ENCODE results near the gene THAP9. TPM values are rescaled to one million over a fixed set of nuclear protein-coding genes. Genes with fewer than 3 reads are reported as not detected.

Gene THAP9
- total RNA-seq, 4 donors from 2014 or later = 2.1 to 9.0 (median 3.9) TPM

DNA sequence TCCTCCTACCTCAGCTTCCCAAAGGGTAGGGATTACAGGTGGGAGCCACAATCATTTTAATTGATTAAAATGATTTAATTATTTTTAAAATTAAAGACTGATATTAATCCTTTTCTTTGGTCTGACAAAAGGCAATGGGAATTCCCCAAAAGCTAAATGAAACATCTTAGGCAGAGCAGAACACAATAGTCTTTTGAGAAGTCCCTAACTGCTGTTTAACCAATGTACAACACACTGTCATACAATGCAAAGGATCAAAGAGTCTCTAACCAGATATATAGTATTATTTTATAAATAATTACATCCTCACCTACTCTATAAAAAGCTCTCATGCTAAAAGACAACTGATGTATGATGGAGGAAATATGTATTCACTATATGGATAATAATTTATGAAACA is 47.0 kb downstream of the THAP9 start:
- TF ChIP-seq, protein P1, sequence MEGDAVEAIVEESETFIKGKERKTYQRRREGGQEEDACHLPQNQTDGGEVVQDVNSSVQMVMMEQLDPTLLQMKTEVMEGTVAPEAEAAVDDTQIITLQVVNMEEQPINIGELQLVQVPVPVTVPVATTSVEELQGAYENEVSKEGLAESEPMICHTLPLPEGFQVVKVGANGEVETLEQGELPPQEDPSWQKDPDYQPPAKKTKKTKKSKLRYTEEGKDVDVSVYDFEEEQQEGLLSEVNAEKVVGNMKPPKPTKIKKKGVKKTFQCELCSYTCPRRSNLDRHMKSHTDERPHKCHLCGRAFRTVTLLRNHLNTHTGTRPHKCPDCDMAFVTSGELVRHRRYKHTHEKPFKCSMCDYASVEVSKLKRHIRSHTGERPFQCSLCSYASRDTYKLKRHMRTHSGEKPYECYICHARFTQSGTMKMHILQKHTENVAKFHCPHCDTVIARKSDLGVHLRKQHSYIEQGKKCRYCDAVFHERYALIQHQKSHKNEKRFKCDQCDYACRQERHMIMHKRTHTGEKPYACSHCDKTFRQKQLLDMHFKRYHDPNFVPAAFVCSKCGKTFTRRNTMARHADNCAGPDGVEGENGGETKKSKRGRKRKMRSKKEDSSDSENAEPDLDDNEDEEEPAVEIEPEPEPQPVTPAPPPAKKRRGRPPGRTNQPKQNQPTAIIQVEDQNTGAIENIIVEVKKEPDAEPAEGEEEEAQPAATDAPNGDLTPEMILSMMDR (IDR thresholded peaks at IDR 0.05; ENCODE audit: low read depth) = no peak

DNA sequence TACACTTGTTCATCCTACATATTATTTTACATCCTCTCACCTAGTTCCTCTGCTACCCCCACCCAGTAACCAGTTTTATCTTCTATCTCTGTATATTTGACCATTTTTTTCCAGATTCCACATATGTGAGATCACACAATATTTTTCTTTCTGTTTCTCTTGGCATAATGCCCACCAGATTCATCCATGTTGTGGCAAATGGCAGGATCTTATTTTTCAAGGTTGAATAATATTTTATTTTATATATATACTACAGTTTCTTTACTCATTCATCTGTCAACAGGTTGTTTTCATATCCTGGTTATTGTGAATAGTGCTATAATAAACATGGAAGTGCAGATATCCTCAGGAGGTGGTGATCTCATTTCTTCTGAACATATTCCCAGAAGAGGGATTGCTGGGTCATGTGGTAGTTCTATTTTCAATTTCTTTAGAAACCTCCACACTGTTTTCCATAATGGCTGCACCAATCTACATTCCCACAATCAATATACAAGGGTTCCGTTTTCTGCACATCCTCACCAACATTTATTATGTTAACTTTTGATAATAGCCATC is 48.2 kb downstream of the THAP9 start:
- TF ChIP-seq, protein P1 (IDR thresholded peaks at IDR 0.05; ENCODE audit: low read depth) = no peak

DNA sequence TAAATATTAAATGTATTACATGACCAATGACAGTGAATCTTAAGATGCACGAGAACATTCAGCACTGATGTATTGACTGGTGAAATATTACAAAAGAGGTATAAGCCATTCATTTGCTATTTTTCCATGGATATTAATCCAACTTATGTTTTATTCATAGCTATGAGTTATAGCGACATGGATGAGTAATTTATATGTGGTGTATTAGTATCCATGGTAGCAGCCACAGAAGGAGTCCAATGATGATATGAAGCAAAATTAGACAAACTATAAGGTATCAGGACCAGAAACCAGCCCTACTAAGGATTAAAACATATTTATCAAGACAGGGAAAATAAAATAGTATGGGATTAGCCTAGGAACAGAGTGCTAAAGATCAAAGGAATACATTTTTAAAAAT is 50.7 kb downstream of the THAP9 start:
- TF ChIP-seq, protein P1 (IDR thresholded peaks at IDR 0.05; ENCODE audit: low read depth) = no peak

DNA sequence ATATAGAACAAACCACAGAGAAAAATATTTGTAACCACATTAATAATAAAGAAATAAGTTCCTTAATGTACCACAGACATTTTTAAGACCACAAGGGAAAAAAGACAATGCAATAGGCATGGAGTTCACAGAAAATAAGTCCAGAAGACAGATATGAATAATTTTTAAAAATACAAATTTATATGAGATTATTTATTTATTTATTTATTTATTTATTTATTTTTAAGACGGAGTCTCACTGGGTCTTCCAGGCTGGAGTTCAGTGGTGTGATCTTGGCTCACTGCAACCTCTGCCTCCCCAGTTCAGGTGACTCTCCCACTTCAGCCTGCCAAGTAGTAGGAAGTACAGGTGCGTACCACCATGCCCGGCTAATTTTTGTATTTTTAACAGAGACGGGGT is 53.7 kb downstream of the THAP9 start:
- TF ChIP-seq, protein P1 (IDR thresholded peaks at IDR 0.05; ENCODE audit: low read depth) = no peak

DNA sequence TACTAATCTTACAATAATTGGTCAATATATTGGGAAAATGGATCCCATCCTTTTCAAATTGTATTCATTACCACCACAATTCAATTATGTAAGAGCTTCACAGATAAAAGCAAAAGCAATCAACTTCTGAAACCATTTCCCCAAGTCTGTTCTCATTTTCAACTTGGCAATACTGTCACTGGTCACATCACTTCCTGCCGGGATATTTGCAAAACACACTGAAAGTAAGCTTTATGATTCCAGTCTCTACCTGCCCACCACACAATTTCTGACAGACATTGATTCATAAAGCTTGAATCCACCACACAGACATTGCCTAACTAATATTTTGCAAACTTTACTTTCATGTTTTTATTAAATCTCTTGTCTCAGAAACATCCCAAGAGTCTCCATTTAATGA is 56.5 kb downstream of the THAP9 start:
- TF ChIP-seq, protein P1 (IDR thresholded peaks at IDR 0.05; ENCODE audit: low read depth) = no peak

DNA sequence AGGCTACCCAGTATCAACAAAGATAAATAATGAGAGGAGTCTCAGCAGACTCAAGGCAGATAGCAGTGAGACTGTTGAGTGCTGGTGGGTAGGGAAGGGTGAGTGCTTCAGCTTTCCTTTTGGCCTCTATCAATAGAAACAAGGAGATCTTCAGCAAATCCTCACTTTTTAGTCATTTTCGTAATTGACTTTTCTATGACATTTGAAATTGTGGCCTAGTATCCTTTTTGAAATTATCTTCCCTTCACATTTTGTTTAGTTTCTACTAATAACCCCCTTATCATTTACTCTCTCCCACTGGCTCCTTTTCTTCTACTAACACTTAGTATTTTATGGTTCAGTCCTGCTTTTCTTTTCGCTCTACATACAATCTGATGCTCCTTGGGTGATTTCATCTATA is 65.2 kb downstream of the THAP9 start:
- TF ChIP-seq, protein P1 (IDR thresholded peaks at IDR 0.05; ENCODE audit: low read depth) = no peak

DNA sequence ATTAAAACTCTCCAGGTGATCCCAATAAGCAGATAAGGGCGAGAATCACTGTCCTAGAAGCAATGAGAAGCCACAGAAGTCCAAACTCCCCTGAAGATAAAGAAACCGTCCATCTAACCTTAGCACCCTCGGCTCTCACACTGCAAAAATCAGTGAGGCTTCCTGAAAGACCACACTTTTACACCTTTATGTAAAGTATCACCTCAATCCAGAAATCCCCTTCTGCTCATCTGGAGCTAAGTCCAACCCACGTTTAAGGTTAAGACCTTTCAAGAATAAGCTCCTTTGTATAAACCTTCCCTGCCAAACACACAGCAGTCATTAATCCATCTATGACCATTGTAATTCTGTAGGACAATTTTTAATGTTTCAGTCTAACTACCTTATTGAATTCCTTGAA is 68.4 kb downstream of the THAP9 start:
- TF ChIP-seq, protein P1 (IDR thresholded peaks at IDR 0.05; ENCODE audit: low read depth) = no peak

All from subcutaneous adipose tissue (tissue), 4 donors.